A549 (cell line): ENCODE results near the gene GAB1. TPM values are rescaled to one million over a fixed set of nuclear protein-coding genes. Genes with fewer than 3 reads are reported as not detected.

Experiments
- ATAC-seq, 2 experiments: fragments of 200-7000 bp in 1 of 2; fragments of >200 bp in 1 of 2; cut with Nextera tagmentation in 1 of 2; cut with Tn5 transposase in 1 of 2; 3 replicates each; pipeline versions ENCODE4 v1.8.0 to v1.9.1; 2018 to 2020; ENCODE audit warnings: mild to moderate bottlenecking in 1 of 2, moderate library complexity in 1 of 2
- CTCF ChIA-PET: fragments of 300-600 bp; sonication (Branson Sonifier 250); formaldehyde crosslinking; extraction: SDS; loops from one replicate; lab custom pipeline; 2021; ENCODE audit warnings: antibody characterized with exemption, inconsistent platforms; lab: Yijun Ruan, JAX
- POLR2A ChIA-PET: fragments of 350-600 bp; formaldehyde crosslinking; extraction: SDS; loops from one replicate; lab custom pipeline; 2021; ENCODE audit warnings: antibody characterized with exemption, inconsistent platforms; lab: Yijun Ruan, JAX
- DNase-seq, 2 experiments: peaks; one replicate each; pipeline versions ENCODE4 v3.0.0 to v3.0.0-alpha.2; 2011 to 2016; ENCODE audit warnings: low read depth in 1 of 2, low spot score in 1 of 2
- FAIRE-seq: peaks from 2 replicates; lab custom pipeline; 2011; peaks lifted over from hg19 to GRCh38; lab: Jason Lieb, UNC
- H3K27ac ChIP-seq, 2 experiments: fragments of >200 bp; sonication (Bioruptor Twin); formaldehyde crosslinking; 3 replicates each; pipeline ENCODE4 v1.5.1; 2016 to 2017
- H3K4me1 ChIP-seq: fragments of >200 bp; sonication (Bioruptor Twin); formaldehyde crosslinking; 3 replicates; pipeline ENCODE4 v1.6.1; 2016
- H3K4me2 ChIP-seq: fragments of >200 bp; sonication (Bioruptor Twin); formaldehyde crosslinking; 3 replicates; pipeline ENCODE4 v1.6.1; 2016
- H3K4me3 ChIP-seq: fragments of >200 bp; sonication (Bioruptor Twin); formaldehyde crosslinking; 3 replicates; pipeline ENCODE4 v1.5.1; 2016
- H3K9me3 ChIP-seq: fragments of >200 bp; sonication (Bioruptor Twin); formaldehyde crosslinking; 3 replicates; pipeline ENCODE4 v1.6.1; 2016
- BCL3 ChIP-seq: fragments of >200 bp; sonication (Bioruptor Twin); formaldehyde crosslinking; IDR thresholded peaks from 3 replicates; pipeline ENCODE4 v1.6.1; 2016
- CBX2 ChIP-seq: fragments of 200-600 bp; sonication (generic); IDR thresholded peaks from 2 replicates; pipeline ENCODE4 v1.6.1; 2016; ENCODE audit warnings: low read depth, mild to moderate bottlenecking, borderline replicate concordance
- CHD2 ChIP-seq: fragments of 150-350 bp; IDR thresholded peaks from 2 replicates; pipeline ENCODE4 v1.6.1; 2014; ENCODE audit warnings: low read length; ENCODE audit not compliant: partially characterized antibody
- E2F6 ChIP-seq: IDR thresholded peaks from 2 replicates; pipeline ENCODE4 v1.6.1; 2012; ENCODE audit warnings: low read depth, borderline replicate concordance
- EHF ChIP-seq: fragments of 250-450 bp; sonication (Bioruptor Pico); IDR thresholded peaks from 2 replicates; pipeline ENCODE4 v1.5.0; 2020; ENCODE audit warnings: mild to moderate bottlenecking
- EHMT2 ChIP-seq: fragments of 200-600 bp; sonication (generic); IDR thresholded peaks from 2 replicates; pipeline ENCODE4 v1.6.1; 2016; ENCODE audit warnings: antibody characterized with exemption, low read depth, mild to moderate bottlenecking, moderate library complexity
- FOSL2 ChIP-seq, 2 experiments: fragments of 450-650 bp in 1 of 2; fragments of >200 bp in 1 of 2; sonication (Bioruptor Twin) in 1 of 2; formaldehyde crosslinking; IDR thresholded peaks; 2 replicates each; pipeline versions ENCODE4 v1.5.0 to v1.6.1; 2016 to 2020; ENCODE audit warnings: mild to moderate bottlenecking in 1 of 2, moderate library complexity in 1 of 2
- GATA3 ChIP-seq: IDR thresholded peaks from 2 replicates; pipeline ENCODE4 v1.6.1; 2012; ENCODE audit warnings: borderline replicate concordance
- HEYL ChIP-seq: fragments of 250-450 bp; sonication (Bioruptor Pico); IDR thresholded peaks from 2 replicates; pipeline ENCODE4 v1.8.0; 2021; ENCODE audit warnings: mild to moderate bottlenecking, moderate library complexity
- HMGXB4 ChIP-seq: fragments of 250-450 bp; sonication (Bioruptor Pico); IDR thresholded peaks from 2 replicates; pipeline ENCODE4 v1.5.0; 2021; ENCODE audit warnings: mild to moderate bottlenecking, moderate library complexity, borderline replicate concordance
- JUNB ChIP-seq: fragments of >200 bp; sonication (Bioruptor Twin); formaldehyde crosslinking; IDR thresholded peaks from 2 replicates; pipeline ENCODE4 v1.6.1; 2016
- KDM1A ChIP-seq: fragments of 200-600 bp; sonication (generic); IDR thresholded peaks from 2 replicates; pipeline ENCODE4 v1.6.1; 2016; ENCODE audit warnings: low read depth, mild to moderate bottlenecking
- KDM5A ChIP-seq: fragments of 200-600 bp; sonication (generic); IDR thresholded peaks from 2 replicates; pipeline ENCODE4 v1.6.1; 2016; ENCODE audit warnings: antibody characterized with exemption, mild to moderate bottlenecking
- MAFK ChIP-seq: fragments of 450-650 bp; IDR thresholded peaks from 2 replicates; pipeline ENCODE4 v1.6.1; 2014; ENCODE audit not compliant: partially characterized antibody
- MAX ChIP-seq: IDR thresholded peaks from 2 replicates; pipeline ENCODE4 v1.6.1; 2012
- MAZ ChIP-seq: fragments of 150-350 bp; IDR thresholded peaks from 2 replicates; pipeline ENCODE4 v1.6.1; 2014; ENCODE audit warnings: antibody characterized with exemption, low read depth, low read length, borderline replicate concordance
- POLR2AphosphoS2 ChIP-seq: conservative IDR thresholded peaks from 2 replicates; pipeline ENCODE4 v1.6.1; 2012; ENCODE audit warnings: low read length, improper control_type of control experiment, inconsistent platforms
- TP53 ChIP-seq: fragments of 250-450 bp; sonication (Bioruptor Pico); IDR thresholded peaks from 2 replicates; pipeline ENCODE4 v1.5.0; 2021; ENCODE audit warnings: mild to moderate bottlenecking, moderate library complexity
- ZC3H11A ChIP-seq: fragments of 450-650 bp; IDR thresholded peaks from 2 replicates; pipeline ENCODE4 v1.6.1; 2014; ENCODE audit warnings: antibody characterized with exemption, mild to moderate bottlenecking
- ZNF302 ChIP-seq: fragments of 250-450 bp; sonication (Bioruptor Pico); IDR thresholded peaks from 2 replicates; pipeline ENCODE4 v1.9.0; 2021; ENCODE audit warnings: inconsistent platforms, mild to moderate bottlenecking, moderate library complexity
- WGBS: methylation state at CpG from one replicate; pipeline ENCODE4 v1.1.6; 2017; ENCODE audit errors: missing lambda C conversion rate; 5-methylcytosine and 5-hydroxymethylcytosine counted together
- polyA plus RNA-seq, 4 experiments: library from polyadenylated mRNA; depleted of rRNA in 3 of 4; stranded (reverse); fragments of >200 nt; fragmentation: RNase III in 1 of 4; extraction: RNeasy Plus Mini Kit Qiagen cat#74134 plus additional on column Dnase treatment in 1 of 4; gene quantifications; 2 replicates in 3 of 4; 3 replicates in 1 of 4; pipeline ENCODE4 v1.2.3, GENCODE V29; 2011 to 2017
- TF ChIP-seq, protein P1 (sequence below): fragments of >200 bp; sonication (Bioruptor Twin); formaldehyde crosslinking; IDR thresholded peaks from 2 replicates; pipeline ENCODE4 v1.6.1; 2016
- TF ChIP-seq, protein P2 (sequence below): fragments of 200-600 bp; sonication (generic); IDR thresholded peaks from 2 replicates; pipeline ENCODE4 v1.6.1; 2016; ENCODE audit warnings: antibody characterized with exemption, mild to moderate bottlenecking, moderate library complexity

GAB1 gene
- polyA plus RNA-seq, 2 of the 4 experiments (the other 2 are of a cell fraction) = 2.3 to 3.6 TPM

DNA sequence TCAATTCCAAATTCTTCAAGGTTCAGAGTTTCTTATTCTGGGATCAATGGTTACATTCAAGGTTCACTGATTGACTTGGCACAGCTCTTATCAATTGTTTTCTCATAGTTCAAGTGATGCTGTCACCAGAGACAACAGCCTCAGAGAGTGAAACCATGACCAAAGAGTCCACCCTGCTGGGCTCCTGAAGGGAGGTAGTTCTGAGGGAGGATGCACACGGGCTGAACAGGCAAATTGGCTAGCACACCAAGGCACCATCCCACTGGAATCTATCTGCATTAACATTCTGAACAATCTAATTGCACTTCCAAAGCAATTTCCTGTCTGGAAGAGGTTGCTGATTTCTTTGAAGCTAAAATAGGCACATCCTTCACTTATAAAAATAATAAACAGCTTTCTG, 16.6 kb upstream of the GAB1 start:
- ATAC-seq (no peak), FAIRE-seq (no peak), DNase-seq (no peak)
- ChIA-PET POLR2A (no interaction called here), CTCF (no interaction called here)
- H3K27ac ChIP-seq = no peak overlapping the region
- no peaks in the 10 kb centered on the region for H3K4me1 ChIP-seq
- no peak overlapping the region for H3K4me3 ChIP-seq
- no peaks in the 10 kb centered on the region for H3K9me3 ChIP-seq
- WGBS = 0% methylated on average over 1 of the region's 1 CpG
- no peak overlapping the region for H3K4me2 ChIP-seq
- TF ChIP-seq MAX = no peak
- TF ChIP-seq, protein P1, sequence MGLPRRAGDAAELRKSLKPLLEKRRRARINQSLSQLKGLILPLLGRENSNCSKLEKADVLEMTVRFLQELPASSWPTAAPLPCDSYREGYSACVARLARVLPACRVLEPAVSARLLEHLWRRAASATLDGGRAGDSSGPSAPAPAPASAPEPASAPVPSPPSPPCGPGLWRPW = no peak
- TF ChIP-seq MAZ = no peak
- TF ChIP-seq, protein P2, sequence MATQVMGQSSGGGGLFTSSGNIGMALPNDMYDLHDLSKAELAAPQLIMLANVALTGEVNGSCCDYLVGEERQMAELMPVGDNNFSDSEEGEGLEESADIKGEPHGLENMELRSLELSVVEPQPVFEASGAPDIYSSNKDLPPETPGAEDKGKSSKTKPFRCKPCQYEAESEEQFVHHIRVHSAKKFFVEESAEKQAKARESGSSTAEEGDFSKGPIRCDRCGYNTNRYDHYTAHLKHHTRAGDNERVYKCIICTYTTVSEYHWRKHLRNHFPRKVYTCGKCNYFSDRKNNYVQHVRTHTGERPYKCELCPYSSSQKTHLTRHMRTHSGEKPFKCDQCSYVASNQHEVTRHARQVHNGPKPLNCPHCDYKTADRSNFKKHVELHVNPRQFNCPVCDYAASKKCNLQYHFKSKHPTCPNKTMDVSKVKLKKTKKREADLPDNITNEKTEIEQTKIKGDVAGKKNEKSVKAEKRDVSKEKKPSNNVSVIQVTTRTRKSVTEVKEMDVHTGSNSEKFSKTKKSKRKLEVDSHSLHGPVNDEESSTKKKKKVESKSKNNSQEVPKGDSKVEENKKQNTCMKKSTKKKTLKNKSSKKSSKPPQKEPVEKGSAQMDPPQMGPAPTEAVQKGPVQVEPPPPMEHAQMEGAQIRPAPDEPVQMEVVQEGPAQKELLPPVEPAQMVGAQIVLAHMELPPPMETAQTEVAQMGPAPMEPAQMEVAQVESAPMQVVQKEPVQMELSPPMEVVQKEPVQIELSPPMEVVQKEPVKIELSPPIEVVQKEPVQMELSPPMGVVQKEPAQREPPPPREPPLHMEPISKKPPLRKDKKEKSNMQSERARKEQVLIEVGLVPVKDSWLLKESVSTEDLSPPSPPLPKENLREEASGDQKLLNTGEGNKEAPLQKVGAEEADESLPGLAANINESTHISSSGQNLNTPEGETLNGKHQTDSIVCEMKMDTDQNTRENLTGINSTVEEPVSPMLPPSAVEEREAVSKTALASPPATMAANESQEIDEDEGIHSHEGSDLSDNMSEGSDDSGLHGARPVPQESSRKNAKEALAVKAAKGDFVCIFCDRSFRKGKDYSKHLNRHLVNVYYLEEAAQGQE = no peak
- TF ChIP-seq EHF (CRISPR knock-in tag) = no peak
- TF ChIP-seq ZNF302 = no peak
- TF ChIP-seq HMGXB4 (CRISPR knock-in tag) = no peak
- TF ChIP-seq JUNB = no peak
- TF ChIP-seq KDM5A = no peak

GRCh38 chr4:143326735-143327134, 9.9 kb upstream of the GAB1 start:
- FAIRE-seq = no peak
- TF ChIP-seq TP53 (CRISPR knock-in tag) (no peak), POLR2AphosphoS2 (no peak), EHF (CRISPR knock-in tag) (no peak), HEYL (CRISPR knock-in tag) (no peak), E2F6 (no peak), BCL3 (no peak), GATA3 (no peak), ZC3H11A (no peak), FOSL2 (IDR thresholded peaks at IDR 0.05) (no peak), FOSL2 (CRISPR knock-in tag; IDR thresholded peaks at IDR 0.05) (no peak), HMGXB4 (CRISPR knock-in tag) (no peak), CHD2 (no peak), KDM1A (no peak), EHMT2 (no peak), MAFK (no peak), CBX2 (no peak)
- TF ChIP-seq, all 56 proteins: peak for 0
- no peak for ATAC-seq
- no peak for DNase-seq
- Histone ChIP-seq H3K4me2 (no peak overlapping the region), H3K4me3 (no peak overlapping the region), H3K4me1 (no peaks in the 10 kb centered on the region), H3K9me3 (no peaks in the 10 kb centered on the region), H3K27ac (no peak overlapping the region)
- POLR2A ChIA-PET = no interaction called here
- WGBS = 31% methylated on average over 4 of the region's 4 CpGs
- CTCF ChIA-PET = interaction anchor here (0.7 to 1.5 kb wide), 2 partner anchors 19 to 1348 kb away, joined by 3 read pairs; no protein-coding TSS in a partner anchor
